Lung (tissue), 12 donors: Measurements from ENCODE around the gene SLC5A12. TPM values are rescaled to one million over a fixed set of nuclear protein-coding genes. Genes with fewer than 3 reads are reported as not detected.

Experiments
- ATAC-seq: fragments of 200-7000 bp; cut with Tn5 transposase; one replicate; pipeline ENCODE4 v1.9.1; 2020; ENCODE audit warnings: moderate number of reproducible peaks; ENCODE audit not compliant: insufficient read depth, low FRiP score
- DNase-seq, 3 donors: peaks; one replicate each; pipeline ENCODE4 v3.0.0-alpha.2; 2013 to 2017
- H3K27ac ChIP-seq, 2 donors: one replicate each; pipeline ENCODE4 v1.5.1; 2013; ENCODE audit warnings: mild to moderate bottlenecking in 2 of 2, moderate library complexity in 2 of 2, control low read depth in 1 of 2, inconsistent platforms in 1 of 2, low read depth in 1 of 2, low read length in 1 of 2
- H3K27me3 ChIP-seq, 3 donors: one replicate each; pipeline ENCODE4 v1.5.1; 2013; ENCODE audit warnings: low read length in 2 of 3; ENCODE audit not compliant: control insufficient read depth in 3 of 3, insufficient read depth in 3 of 3
- H3K36me3 ChIP-seq, 4 donors: one replicate each; pipeline ENCODE4 v1.5.1; 2013; ENCODE audit warnings: low read length in 4 of 4, mild to moderate bottlenecking in 1 of 4, moderate library complexity in 1 of 4; ENCODE audit not compliant: control insufficient read depth in 4 of 4, insufficient read depth in 4 of 4
- H3K4me1 ChIP-seq, 5 donors: one replicate each; pipeline ENCODE4 v1.5.1; 2013; ENCODE audit warnings: low read length in 5 of 5, mild to moderate bottlenecking in 2 of 5, moderate library complexity in 1 of 5; ENCODE audit not compliant: control insufficient read depth in 5 of 5, insufficient read depth in 5 of 5
- H3K4me3 ChIP-seq: one replicate; pipeline ENCODE4 v1.5.1; 2013; ENCODE audit warnings: mild to moderate bottlenecking, control low read depth, moderate library complexity
- H3K9ac ChIP-seq, 2 donors: one replicate each; pipeline ENCODE4 v1.5.1; 2013; ENCODE audit warnings: low read length in 2 of 2, control low read depth in 1 of 2; ENCODE audit not compliant: insufficient read depth in 1 of 2
- H3K9me3 ChIP-seq, 4 donors: one replicate each; pipeline ENCODE4 v1.5.1; 2013; ENCODE audit warnings: low read length in 3 of 4, mild to moderate bottlenecking in 1 of 4, moderate library complexity in 1 of 4; ENCODE audit not compliant: control insufficient read depth in 4 of 4, insufficient read depth in 3 of 4
- CTCF ChIP-seq: IDR thresholded peaks from 2 replicates; pipeline ENCODE4 v1.5.1; 2012; ENCODE audit warnings: mild to moderate bottlenecking; ENCODE audit errors: control extremely low read depth, extremely low read depth
- WGBS, 2 donors: extraction: QIAGEN DNeasy Blood & Tissue Kit; methylation state at CpG; one replicate each; pipeline ENCODE4 v1.1.7; 2013; 5-methylcytosine and 5-hydroxymethylcytosine counted together
- polyA plus RNA-seq, 2 donors: library from polyadenylated mRNA; stranded (reverse); fragments of 200-250 nt; gene quantifications; one replicate each; pipeline ENCODE4 v1.2.1, GENCODE V29; 2013
- total RNA-seq, 2 donors: library from RNA; depleted of rRNA in 1 of 2; stranded (reverse); fragments of >200 nt in 1 of 2; gene quantifications; one replicate each; pipeline ENCODE4 v1.2.1, GENCODE V29; 2014 to 2021
- donor health status: control.
- donor health status: control.
- donor health status: Bipolar disorder and iron deficiency.
- donor health status: healthy.
- donor health status: DM: yes; HTN: yes; CAD: no.

SLC5A12 gene
- total and polyA plus RNA-seq, 4 donors: 0.06 TPM; not detected in 3

GRCh38 chr11:26749927-26750326, 28.1 kb upstream of the SLC5A12 start:
- no peak for ATAC-seq
- H3K9me3 ChIP-seq: no peaks in the 10 kb centered on the region
- no peak overlapping the region for H3K27ac ChIP-seq
- H3K9ac ChIP-seq: no peak overlapping the region
- no peak overlapping the region for H3K4me3 ChIP-seq
- H3K4me1 ChIP-seq: peaks cover 0 to 5% (median 0%) of the 10 kb centered on the region in 5 donors
- no peak for TF ChIP-seq CTCF
- H3K36me3 ChIP-seq: no peaks in the 10 kb centered on the region
- H3K27me3 ChIP-seq: peaks cover 0 to 4% (median 0%) of the 10 kb centered on the region in 3 donors
- DNase-seq: no peak

GRCh38 chr11:26743622-26744021, 21.8 kb upstream of the SLC5A12 start:
- TF ChIP-seq CTCF: no peak
- Histone ChIP-seq H3K9me3 (no peaks in the 10 kb centered on the region), H3K27ac (no peak overlapping the region), H3K4me3 (no peak overlapping the region), H3K27me3 (no peaks in the 10 kb centered on the region), H3K4me1 (no peaks in the 10 kb centered on the region), H3K9ac (no peak overlapping the region), H3K36me3 (no peaks in the 10 kb centered on the region)
- DNase-seq (no peak), ATAC-seq (no peak)

GRCh38 chr11:26742966-26743365, 21.1 kb upstream of the SLC5A12 start:
- Histone ChIP-seq H3K9ac (no peak overlapping the region), H3K4me1 (no peaks in the 10 kb centered on the region), H3K9me3 (no peaks in the 10 kb centered on the region), H3K36me3 (no peaks in the 10 kb centered on the region), H3K27ac (no peak overlapping the region), H3K27me3 (no peaks in the 10 kb centered on the region), H3K4me3 (no peak overlapping the region)
- TF ChIP-seq CTCF: no peak
- 62 to 71% methylated on average over 1 of the region's 1 CpG for WGBS, 2 donors
- DNase-seq (no peak), ATAC-seq (no peak)

GRCh38 chr11:26741036-26741435, 19.2 kb upstream of the SLC5A12 start:
- Histone ChIP-seq H3K27me3 (no peaks in the 10 kb centered on the region), H3K9me3 (no peaks in the 10 kb centered on the region), H3K4me3 (no peak overlapping the region), H3K27ac (no peak overlapping the region), H3K36me3 (no peaks in the 10 kb centered on the region), H3K4me1 (no peaks in the 10 kb centered on the region), H3K9ac (no peak overlapping the region)
- DNase-seq (peak in 2 of 3 donors; percentile 4 to 30), ATAC-seq (no peak)
- WGBS, 2 donors: 55 to 63% methylated on average over 2 of the region's 2 CpGs
- TF ChIP-seq CTCF: no peak
